Activated naive CD8-positive, alpha-beta T cell treated with anti-CD3 and anti-CD28 coated beads, Interleukin-2, amount 50 U/mL, for 24 hours (primary cell): ENCODE data around the gene C19orf73.
"Not testable (repeated sequence)": the region's sequence is repeated elsewhere in the genome, so short reads cannot be mapped to it uniquely, and the experiment has no call there.

Source experiments
- ATAC-seq: fragments of 150-1000 bp; cut with Tn5 transposase; one replicate; pipeline ENCODE4 v1.10.0; 2021
- DNase-seq: peaks from one replicate; pipeline ENCODE4 v3.0.0; 2021
- H3K27ac Mint-ChIP-seq: one replicate; pipeline ENCODE4 v1.8.0; 2021; ENCODE audit warnings: mild to moderate bottlenecking, mixed read lengths
- H3K27me3 Mint-ChIP-seq: one replicate; pipeline ENCODE4 v1.8.0; 2021; ENCODE audit warnings: mixed read lengths
- H3K36me3 Mint-ChIP-seq: one replicate; pipeline ENCODE4 v1.8.0; 2021; ENCODE audit warnings: low read depth, mixed read lengths
- H3K4me1 Mint-ChIP-seq: one replicate; pipeline ENCODE4 v1.8.0; 2021; ENCODE audit warnings: mixed read lengths
- H3K4me3 Mint-ChIP-seq: one replicate; pipeline ENCODE4 v1.8.0; 2021; ENCODE audit warnings: mild to moderate bottlenecking, moderate library complexity, mixed read lengths
- H3K9me3 Mint-ChIP-seq: one replicate; pipeline ENCODE4 v1.8.0; 2021; ENCODE audit warnings: mixed read lengths

The C19orf73 gene

GRCh38 chr19:49152119-49152550, 33.2 kb upstream of the C19orf73 start:
- H3K4me1 Mint-ChIP-seq = peaks cover 26% of the 10 kb centered on the region
- DNase-seq (no peak), ATAC-seq (no peak)
- H3K27me3 Mint-ChIP-seq = peaks cover 78% of the 10 kb centered on the region
- H3K9me3 Mint-ChIP-seq = no peaks in the 10 kb centered on the region
- H3K4me3 Mint-ChIP-seq = no peak overlapping the region
- no peak overlapping the region for H3K27ac Mint-ChIP-seq
- H3K36me3 Mint-ChIP-seq = no peaks in the 10 kb centered on the region

GRCh38 chr19:49151267-49152118, 32.5 kb upstream of the C19orf73 start:
- peaks cover 84% of the 10 kb centered on the region for H3K27me3 Mint-ChIP-seq
- H3K4me1 Mint-ChIP-seq = peaks cover 26% of the 10 kb centered on the region
- ATAC-seq = no peak
- peak overlapping the region; percentile 42 for H3K4me3 Mint-ChIP-seq
- DNase-seq = peak; percentile 51
- no peaks in the 10 kb centered on the region for H3K9me3 Mint-ChIP-seq
- no peaks in the 10 kb centered on the region for H3K36me3 Mint-ChIP-seq
- no peak overlapping the region for H3K27ac Mint-ChIP-seq

GRCh38 chr19:49150944-49151243, 32.0 kb upstream of the C19orf73 start:
- Mint-ChIP-seq H3K9me3 (no peaks in the 10 kb centered on the region), H3K27ac (no peak overlapping the region), H3K4me3 (peak overlapping the region; percentile 8), H3K27me3 (peaks cover 83% of the 10 kb centered on the region), H3K4me1 (peaks cover 26% of the 10 kb centered on the region), H3K36me3 (no peaks in the 10 kb centered on the region)
- no peak for DNase-seq
- no peak for ATAC-seq

GRCh38 chr19:49150106-49150943, 31.4 kb upstream of the C19orf73 start:
- no peak overlapping the region for H3K27ac Mint-ChIP-seq
- ATAC-seq (peak; percentile 13), DNase-seq (peak; percentile 58)

GRCh38 chr19:49149652-49150105, 30.7 kb upstream of the C19orf73 start:
- ATAC-seq = no peak

More at GRCh38 chr19:49150106-49150943, 31.4 kb upstream of the C19orf73 start:
- H3K27me3 Mint-ChIP-seq = peaks cover 82% of the 10 kb centered on the region
- H3K9me3 Mint-ChIP-seq = no peaks in the 10 kb centered on the region
- peak overlapping the region; percentile 75 for H3K4me3 Mint-ChIP-seq
- H3K36me3 Mint-ChIP-seq = no peaks in the 10 kb centered on the region
- peaks cover 32% of the 10 kb centered on the region for H3K4me1 Mint-ChIP-seq

GRCh38 chr19:49148784-49149651, 30.1 kb upstream of the C19orf73 start:
- ATAC-seq = peak; percentile 24
- DNase-seq = peak; percentile 88
- no peaks in the 10 kb centered on the region for H3K9me3 Mint-ChIP-seq
- H3K27ac Mint-ChIP-seq = no peak overlapping the region
- H3K4me3 Mint-ChIP-seq = peak overlapping the region; percentile 75
- H3K4me1 Mint-ChIP-seq = peaks cover 34% of the 10 kb centered on the region
- H3K36me3 Mint-ChIP-seq = no peaks in the 10 kb centered on the region
- peaks cover 77% of the 10 kb centered on the region for H3K27me3 Mint-ChIP-seq

More at GRCh38 chr19:49149652-49150105, 30.7 kb upstream of the C19orf73 start:
- Mint-ChIP-seq H3K27me3 (peaks cover 83% of the 10 kb centered on the region), H3K4me3 (peak overlapping the region; percentile 75), H3K4me1 (peaks cover 34% of the 10 kb centered on the region), H3K9me3 (no peaks in the 10 kb centered on the region), H3K36me3 (no peaks in the 10 kb centered on the region), H3K27ac (no peak overlapping the region)
- DNase-seq = no peak

- ATAC-seq (no peak), DNase-seq (no peak)
- no peaks in the 10 kb centered on the region for H3K36me3 Mint-ChIP-seq
- H3K27me3 Mint-ChIP-seq = peaks cover 71% of the 10 kb centered on the region
- peak overlapping the region; percentile 32 for H3K4me3 Mint-ChIP-seq
- peaks cover 34% of the 10 kb centered on the region for H3K4me1 Mint-ChIP-seq
- H3K27ac Mint-ChIP-seq = no peak overlapping the region
- no peaks in the 10 kb centered on the region for H3K9me3 Mint-ChIP-seq
Observed at GRCh38 chr19:49148044-49148682, 29.2 kb upstream of the C19orf73 start.

GRCh38 chr19:49146408-49146770, 27.4 kb upstream of the C19orf73 start:
- H3K36me3 Mint-ChIP-seq, H3K4me3 Mint-ChIP-seq, DNase-seq, H3K9me3 Mint-ChIP-seq, ATAC-seq: not testable (repeated sequence)
- H3K4me1 Mint-ChIP-seq = peaks cover 37% of the 10 kb centered on the region
- H3K27ac Mint-ChIP-seq = peak overlapping the region; percentile 55
- H3K27me3 Mint-ChIP-seq = peaks cover 65% of the 10 kb centered on the region

- Mint-ChIP-seq H3K4me3 (peak overlapping the region; percentile 8), H3K27ac (peak overlapping the region; percentile 66)
Observed at GRCh38 chr19:49145573-49146407, 26.8 kb upstream of the C19orf73 start.

GRCh38 chr19:49142866-49143335, 24.0 kb upstream of the C19orf73 start:
- DNase-seq (peak; percentile 78), ATAC-seq (peak; percentile 91)
- no peaks in the 10 kb centered on the region for H3K36me3 Mint-ChIP-seq
- H3K4me1 Mint-ChIP-seq = peaks cover 14% of the 10 kb centered on the region
- H3K9me3 Mint-ChIP-seq = no peaks in the 10 kb centered on the region
- H3K4me3 Mint-ChIP-seq = peak overlapping the region; percentile 71
- H3K27me3 Mint-ChIP-seq = peaks cover 37% of the 10 kb centered on the region
- H3K27ac Mint-ChIP-seq = no peak overlapping the region

More at GRCh38 chr19:49145573-49146407, 26.8 kb upstream of the C19orf73 start:
- Mint-ChIP-seq H3K27me3 (peaks cover 61% of the 10 kb centered on the region), H3K36me3 (no peaks in the 10 kb centered on the region), H3K9me3 (no peaks in the 10 kb centered on the region), H3K4me1 (peaks cover 32% of the 10 kb centered on the region)
- DNase-seq (peak; percentile 88), ATAC-seq (peak; percentile 44)

- Mint-ChIP-seq H3K4me3 (no peak overlapping the region), H3K4me1 (peaks cover 14% of the 10 kb centered on the region), H3K27me3 (peaks cover 23% of the 10 kb centered on the region), H3K27ac (no peak overlapping the region), H3K9me3 (no peaks in the 10 kb centered on the region), H3K36me3 (no peaks in the 10 kb centered on the region)
- ATAC-seq (no peak), DNase-seq (no peak)
Observed at GRCh38 chr19:49141352-49141751, 22.4 kb upstream of the C19orf73 start.

GRCh38 chr19:49140951-49141350, 22.0 kb upstream of the C19orf73 start:
- peaks cover 21% of the 10 kb centered on the region for H3K27me3 Mint-ChIP-seq
- H3K4me3 Mint-ChIP-seq = no peak overlapping the region
- H3K4me1 Mint-ChIP-seq = peaks cover 14% of the 10 kb centered on the region
- ATAC-seq = no peak
- no peak for DNase-seq
- H3K9me3 Mint-ChIP-seq = no peaks in the 10 kb centered on the region
- H3K27ac Mint-ChIP-seq = no peak overlapping the region
- H3K36me3 Mint-ChIP-seq = no peaks in the 10 kb centered on the region

GRCh38 chr19:49136771-49137171, 17.8 kb upstream of the C19orf73 start:
- ATAC-seq (no peak), DNase-seq (no peak)
- H3K27me3 Mint-ChIP-seq = peaks cover 18% of the 10 kb centered on the region
- no peak overlapping the region for H3K27ac Mint-ChIP-seq
- no peaks in the 10 kb centered on the region for H3K9me3 Mint-ChIP-seq
- no peak overlapping the region for H3K4me3 Mint-ChIP-seq
- H3K4me1 Mint-ChIP-seq = peaks cover 10% of the 10 kb centered on the region
- no peaks in the 10 kb centered on the region for H3K36me3 Mint-ChIP-seq
